ENCODE data around the gene CCL1. TPM values are rescaled to one million over a fixed set of nuclear protein-coding genes. Genes with fewer than 3 reads are reported as not detected.

The CCL1 gene
- total RNA-seq, 3 donors from 2014 or later, result not detected

DNA sequence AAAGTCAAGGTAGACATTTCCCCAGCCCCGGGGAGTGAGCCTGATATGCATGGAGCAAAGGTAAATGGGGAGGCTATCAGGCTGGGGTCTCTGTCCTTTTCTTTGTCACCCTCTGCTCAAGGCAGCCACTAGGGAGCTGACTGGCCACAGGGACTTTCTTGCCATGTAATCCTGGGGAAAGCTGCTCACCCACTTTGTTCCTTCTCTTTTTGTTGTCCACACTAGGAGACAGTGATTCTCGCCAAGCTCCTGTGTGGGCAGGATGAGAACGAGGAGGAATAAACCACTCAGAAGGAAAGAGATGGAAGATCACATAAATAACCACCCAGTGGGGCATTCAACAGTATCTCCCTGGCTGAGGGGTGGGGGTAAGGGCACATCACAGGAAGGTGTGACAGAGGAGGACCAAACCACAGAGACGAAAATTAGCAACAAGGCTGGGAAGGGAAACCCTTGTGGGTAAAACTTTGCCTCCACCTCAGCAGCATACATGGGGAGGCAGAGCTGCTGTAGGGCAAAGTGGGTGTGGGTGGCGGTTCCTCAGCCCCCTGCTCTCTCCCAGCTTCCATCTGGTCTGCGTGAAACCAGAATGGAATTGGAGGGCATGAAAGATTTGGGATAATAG lies 26.2 kb upstream of the CCL1 start:
- Histone ChIP-seq H3K4me3 (no peak overlapping the region), H3K27me3 (no peaks in the 10 kb centered on the region), H3K9me3 (no peaks in the 10 kb centered on the region), H3K36me3 (no peaks in the 10 kb centered on the region), H3K27ac (no peak overlapping the region), H3K4me1 (no peaks in the 10 kb centered on the region)
- DNase-seq (ENCODE audit: low spot score in 2 of 2), result no peak
- intact Hi-C loops (cut with DNase I; ENCODE audit: low total_unique reads), result no loop called here
- TF ChIP-seq POLR2A (IDR thresholded peaks at IDR 0.05) (no peak), POLR2AphosphoS5 (IDR thresholded peaks at IDR 0.05) (no peak), CTCF (IDR thresholded peaks at IDR 0.05) (no peak)

GRCh38 chr17:34387566-34387965 lies 24.5 kb upstream of the CCL1 start:
- intact Hi-C loops (cut with DNase I; ENCODE audit: low total_unique reads), result no loop called here
- no peaks in the 10 kb centered on the region for H3K27me3 ChIP-seq
- H3K4me1 ChIP-seq, result no peaks in the 10 kb centered on the region
- no peak overlapping the region for H3K4me3 ChIP-seq
- H3K36me3 ChIP-seq, result no peaks in the 10 kb centered on the region
- no peaks in the 10 kb centered on the region for H3K9me3 ChIP-seq
- H3K27ac ChIP-seq, result no peak overlapping the region
- no peak for TF ChIP-seq CTCF (IDR thresholded peaks at IDR 0.05)
- no peak for TF ChIP-seq POLR2AphosphoS5 (IDR thresholded peaks at IDR 0.05)
- no peak for TF ChIP-seq POLR2A (IDR thresholded peaks at IDR 0.05)
- no peak for DNase-seq (ENCODE audit: low spot score in 2 of 2)

GRCh38 chr17:34386697-34387550 lies 23.9 kb upstream of the CCL1 start:
- DNase-seq (ENCODE audit: low spot score in 2 of 2), result no peak
- Histone ChIP-seq H3K27ac (no peak overlapping the region), H3K36me3 (no peaks in the 10 kb centered on the region), H3K4me3 (no peak overlapping the region), H3K4me1 (no peaks in the 10 kb centered on the region), H3K9me3 (no peaks in the 10 kb centered on the region), H3K27me3 (no peaks in the 10 kb centered on the region)
- intact Hi-C loops (cut with DNase I; ENCODE audit: low total_unique reads), result no loop called here
- TF ChIP-seq POLR2A (IDR thresholded peaks at IDR 0.05) (no peak), POLR2AphosphoS5 (IDR thresholded peaks at IDR 0.05) (no peak), CTCF (IDR thresholded peaks at IDR 0.05) (no peak)

- Histone ChIP-seq H3K4me1 (no peaks in the 10 kb centered on the region), H3K4me3 (no peak overlapping the region), H3K27ac (no peak overlapping the region), H3K36me3 (no peaks in the 10 kb centered on the region), H3K9me3 (no peaks in the 10 kb centered on the region), H3K27me3 (no peaks in the 10 kb centered on the region)
- TF ChIP-seq CTCF (IDR thresholded peaks at IDR 0.05) (no peak), POLR2AphosphoS5 (IDR thresholded peaks at IDR 0.05) (no peak), POLR2A (IDR thresholded peaks at IDR 0.05) (no peak)
- intact Hi-C loops (cut with DNase I; ENCODE audit: low total_unique reads), result no loop called here
- no peak for DNase-seq (ENCODE audit: low spot score in 2 of 2)
Measured at GRCh38 chr17:34386343-34386696, 23.3 kb upstream of the CCL1 start.
